Kidney capillary endothelial cell (primary cell): ENCODE data around the gene KCNJ14.

Experiments used
- DNase-seq: peaks from one replicate; pipeline ENCODE4 v3.0.0-alpha.2; 2018; ENCODE audit warnings: low spot score

Gene KCNJ14

GRCh38 chr19:48508729-48509411 lies 53.5 kb downstream of the KCNJ14 start:
- no peak for DNase-seq

- DNase-seq, result no peak
Measured at GRCh38 chr19:48509467-48510194, 54.3 kb downstream of the KCNJ14 start.

DNA sequence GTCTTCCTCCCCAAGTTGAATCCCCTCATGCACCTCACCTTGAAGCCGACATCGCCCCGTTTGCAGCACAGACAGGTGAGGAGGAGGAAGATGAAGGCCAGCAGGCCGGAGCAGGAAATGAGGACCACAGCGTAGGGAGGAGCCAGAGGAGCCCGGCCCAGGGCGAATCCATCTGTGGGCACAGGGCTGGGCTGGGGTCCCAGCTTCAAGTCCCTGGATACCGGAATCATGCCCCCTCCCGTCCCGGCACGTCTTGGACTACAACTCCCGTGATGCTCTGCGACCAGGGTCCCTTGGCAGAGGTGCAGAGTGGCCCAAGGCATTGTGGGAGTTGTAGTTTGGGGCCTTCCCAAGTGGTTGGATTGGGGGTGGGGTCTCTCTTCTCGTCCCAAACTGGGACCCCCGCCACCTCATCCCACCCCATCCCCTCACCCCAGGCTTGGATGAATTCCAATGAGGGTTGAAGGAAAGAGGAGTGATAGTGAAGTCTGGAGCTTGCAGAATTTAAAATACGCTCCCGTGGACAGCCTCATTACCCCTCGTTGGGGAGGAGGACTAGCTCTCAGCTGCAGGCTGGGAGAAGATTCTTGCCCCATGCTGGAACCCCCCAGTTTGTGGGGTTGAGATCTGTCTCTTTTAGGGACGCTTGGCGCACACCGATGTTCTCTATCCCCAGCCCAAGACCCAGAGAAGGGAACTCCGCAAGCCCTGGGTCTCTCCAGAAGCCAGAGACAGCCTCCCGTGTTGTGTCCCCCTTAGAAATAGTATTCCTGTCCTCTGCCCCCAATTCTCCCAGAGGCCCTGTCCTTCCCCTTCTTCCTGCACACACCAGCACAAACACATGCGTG lies 55.3 kb downstream of the KCNJ14 start:
- no peak for DNase-seq

GRCh38 chr19:48511321-48511731 lies 56.0 kb downstream of the KCNJ14 start:
- DNase-seq, result no peak

- DNase-seq, result no peak
Measured at GRCh38 chr19:48511800-48512503, 56.6 kb downstream of the KCNJ14 start, which contains the start of gene LMTK3. Gene LMTK3, minus strand, starts transcription at chr19:48511835. Its CDS starts 259 bp downstream, at chr19:48511576.

DNA sequence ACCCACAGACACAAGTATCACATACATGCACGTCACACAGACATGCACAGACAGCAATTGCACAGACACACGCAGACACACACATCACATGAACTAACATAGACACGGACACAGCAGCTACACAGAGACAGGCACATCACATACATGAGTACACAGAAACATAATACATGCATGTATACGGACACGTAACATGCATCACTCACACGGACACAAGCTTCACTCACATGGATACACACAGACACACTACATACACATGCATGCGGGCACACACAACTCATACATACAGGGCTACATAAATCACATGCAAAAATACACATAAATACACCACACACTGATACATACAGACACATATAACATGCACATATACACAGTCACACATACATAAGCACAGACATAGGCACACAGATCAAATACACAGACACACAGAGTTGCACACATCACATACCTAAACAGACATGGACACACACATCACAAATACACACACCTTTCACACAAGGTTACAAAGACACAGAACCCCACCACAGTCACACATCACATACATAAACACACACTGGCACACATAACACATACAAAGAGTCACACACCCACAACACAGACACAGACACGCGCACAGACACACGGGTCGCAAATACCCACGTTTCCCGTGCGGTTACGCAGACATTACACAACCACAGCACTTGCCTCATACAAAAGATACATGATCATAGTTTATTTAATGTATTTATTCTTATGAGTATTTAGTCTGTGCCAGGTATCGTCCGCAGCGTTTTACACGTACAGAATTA lies 57.3 kb downstream of the KCNJ14 start:
- no peak for DNase-seq

DNA sequence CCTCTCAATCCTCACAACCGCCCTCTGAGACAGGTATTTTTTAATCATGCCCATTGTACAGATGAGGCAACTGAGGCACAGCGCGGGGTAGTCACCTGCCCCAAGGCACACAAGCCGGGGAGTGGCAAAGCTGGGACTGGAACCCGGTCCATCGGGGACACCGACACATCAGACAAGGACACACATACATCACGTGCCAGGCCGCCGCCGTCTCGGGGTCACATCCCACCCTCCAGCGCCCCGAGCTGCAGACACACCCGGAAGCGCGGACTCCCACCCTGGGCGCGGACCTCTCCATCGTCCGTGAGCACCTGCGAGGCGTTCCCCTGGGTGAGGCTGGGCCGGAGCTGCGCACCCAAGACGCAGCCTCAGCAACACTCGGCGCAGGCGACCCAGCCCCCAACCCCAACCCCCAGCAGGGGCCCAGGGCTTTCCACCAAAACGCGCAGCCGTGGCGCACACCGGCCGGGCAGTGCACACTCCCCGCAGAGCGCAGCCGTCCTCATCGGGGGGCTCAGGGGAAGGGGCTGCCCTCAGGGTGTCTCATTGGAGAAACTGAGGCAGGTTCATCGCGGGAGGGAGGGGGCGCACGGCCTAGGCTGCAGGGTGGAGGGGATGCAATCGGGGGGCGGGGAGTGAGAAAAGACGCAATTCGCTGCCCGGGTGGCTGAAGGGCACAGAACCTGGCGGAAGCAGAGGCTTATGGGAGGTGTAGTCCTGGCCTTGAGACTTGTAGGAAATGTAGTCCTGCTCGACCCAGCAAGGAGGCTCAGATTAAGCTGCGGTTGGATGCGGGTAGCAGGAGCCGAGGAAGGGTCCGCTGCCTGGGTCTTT lies 58.1 kb downstream of the KCNJ14 start:
- no peak for DNase-seq

DNA sequence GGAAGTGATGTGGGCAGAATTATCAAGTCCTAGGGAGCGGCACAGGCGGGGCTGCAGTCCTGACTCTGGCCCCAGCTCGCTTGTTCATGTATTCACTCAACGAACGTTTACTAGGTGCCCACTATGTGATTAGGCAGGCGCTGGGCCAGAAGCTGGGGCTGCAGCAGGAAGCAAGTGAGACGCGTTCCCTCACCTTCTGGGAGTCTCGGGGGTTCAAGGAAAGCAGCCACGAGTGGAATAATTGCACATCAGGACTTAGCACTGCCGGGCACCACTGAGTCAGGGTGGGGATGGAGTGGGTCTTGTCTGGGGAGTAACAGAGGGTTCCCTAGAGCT lies 58.7 kb downstream of the KCNJ14 start:
- DNase-seq, result no peak

DNA sequence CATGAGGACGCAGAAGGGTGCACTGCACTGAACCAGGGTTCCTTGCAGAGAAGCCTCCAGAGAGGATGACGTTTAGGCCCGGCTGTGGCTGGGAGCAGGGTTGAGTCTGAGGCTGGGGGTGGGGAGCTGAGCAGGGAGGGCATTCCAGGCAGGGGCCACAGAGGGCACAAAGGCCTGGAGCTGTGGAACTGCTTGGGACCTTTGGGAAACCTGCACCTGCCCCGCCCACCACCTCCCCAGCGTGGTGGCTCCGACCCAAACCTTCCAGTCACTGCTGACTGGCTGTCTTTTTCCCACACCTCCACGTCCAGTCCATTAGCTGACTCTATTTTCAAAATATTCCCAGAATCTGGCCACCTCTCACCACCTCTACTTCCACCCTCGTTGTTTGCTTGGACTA lies 61.2 kb downstream of the KCNJ14 start:
- no peak for DNase-seq
